ENCODE results near the gene NCDN. TPM values are rescaled to one million over a fixed set of nuclear protein-coding genes. Genes with fewer than 3 reads are reported as not detected.

NCDN gene
- total RNA-seq, 1 donor, result 30.0 TPM

GRCh38 chr1:35567947-35568558 is 10.5 kb downstream of the NCDN start:
- H2AFZ ChIP-seq (ENCODE audit: low read length), result no peak overlapping the region
- DNase-seq (ENCODE audit: insufficient read length, low spot score, missing footprints), result no peak
- peaks cover 19% of the 10 kb centered on the region for H3K4me1 ChIP-seq (ENCODE audit: insufficient read depth, low read length)
- H3K27me3 ChIP-seq (ENCODE audit: insufficient read depth, low read length), result no peaks in the 10 kb centered on the region
- H3K36me3 ChIP-seq (ENCODE audit: insufficient read depth, low read length), result peaks cover 17% of the 10 kb centered on the region
- no peaks in the 10 kb centered on the region for H3K79me2 ChIP-seq (ENCODE audit: insufficient read depth, low read length)
- peaks cover 18% of the 10 kb centered on the region for H4K20me1 ChIP-seq (ENCODE audit: insufficient read depth, low read length)
- H3K27ac ChIP-seq (ENCODE audit: low read depth, low read length), result no peak overlapping the region
- H3K4me2 ChIP-seq (ENCODE audit: insufficient read depth, low read length), result no peak overlapping the region
- no peaks in the 10 kb centered on the region for H3K9me3 ChIP-seq (ENCODE audit: low read depth, low read length)
- TF ChIP-seq, protein P1, sequence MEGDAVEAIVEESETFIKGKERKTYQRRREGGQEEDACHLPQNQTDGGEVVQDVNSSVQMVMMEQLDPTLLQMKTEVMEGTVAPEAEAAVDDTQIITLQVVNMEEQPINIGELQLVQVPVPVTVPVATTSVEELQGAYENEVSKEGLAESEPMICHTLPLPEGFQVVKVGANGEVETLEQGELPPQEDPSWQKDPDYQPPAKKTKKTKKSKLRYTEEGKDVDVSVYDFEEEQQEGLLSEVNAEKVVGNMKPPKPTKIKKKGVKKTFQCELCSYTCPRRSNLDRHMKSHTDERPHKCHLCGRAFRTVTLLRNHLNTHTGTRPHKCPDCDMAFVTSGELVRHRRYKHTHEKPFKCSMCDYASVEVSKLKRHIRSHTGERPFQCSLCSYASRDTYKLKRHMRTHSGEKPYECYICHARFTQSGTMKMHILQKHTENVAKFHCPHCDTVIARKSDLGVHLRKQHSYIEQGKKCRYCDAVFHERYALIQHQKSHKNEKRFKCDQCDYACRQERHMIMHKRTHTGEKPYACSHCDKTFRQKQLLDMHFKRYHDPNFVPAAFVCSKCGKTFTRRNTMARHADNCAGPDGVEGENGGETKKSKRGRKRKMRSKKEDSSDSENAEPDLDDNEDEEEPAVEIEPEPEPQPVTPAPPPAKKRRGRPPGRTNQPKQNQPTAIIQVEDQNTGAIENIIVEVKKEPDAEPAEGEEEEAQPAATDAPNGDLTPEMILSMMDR (IDR thresholded peaks at IDR 0.05; ENCODE audit: extremely low read depth, low read depth, low read length), result no peak
- H3K4me3 ChIP-seq (ENCODE audit: insufficient read depth, low read length), result no peak overlapping the region

GRCh38 chr1:35568975-35569395 is 11.4 kb downstream of the NCDN start:
- Histone ChIP-seq H3K27me3 (ENCODE audit: insufficient read depth, low read length) (peaks cover 3% of the 10 kb centered on the region), H3K4me3 (ENCODE audit: insufficient read depth, low read length) (no peak overlapping the region), H3K36me3 (ENCODE audit: insufficient read depth, low read length) (peaks cover 14% of the 10 kb centered on the region), H3K4me1 (ENCODE audit: insufficient read depth, low read length) (peaks cover 19% of the 10 kb centered on the region), H3K4me2 (ENCODE audit: insufficient read depth, low read length) (no peak overlapping the region), H2AFZ (ENCODE audit: low read length) (no peak overlapping the region), H3K79me2 (ENCODE audit: insufficient read depth, low read length) (no peaks in the 10 kb centered on the region), H4K20me1 (ENCODE audit: insufficient read depth, low read length) (peaks cover 16% of the 10 kb centered on the region), H3K27ac (ENCODE audit: low read depth, low read length) (no peak overlapping the region), H3K9me3 (ENCODE audit: low read depth, low read length) (no peaks in the 10 kb centered on the region)
- DNase-seq (ENCODE audit: insufficient read length, low spot score, missing footprints), result peak; percentile 97
- TF ChIP-seq, protein P1 (IDR thresholded peaks at IDR 0.05; ENCODE audit: extremely low read depth, low read depth, low read length), result peak; percentile 95

- Histone ChIP-seq H2AFZ (ENCODE audit: low read length) (no peak overlapping the region), H3K4me2 (ENCODE audit: insufficient read depth, low read length) (no peak overlapping the region), H3K27ac (ENCODE audit: low read depth, low read length) (no peak overlapping the region), H3K4me3 (ENCODE audit: insufficient read depth, low read length) (no peak overlapping the region), H3K79me2 (ENCODE audit: insufficient read depth, low read length) (no peaks in the 10 kb centered on the region), H3K9me3 (ENCODE audit: low read depth, low read length) (no peaks in the 10 kb centered on the region), H3K4me1 (ENCODE audit: insufficient read depth, low read length) (peaks cover 19% of the 10 kb centered on the region), H4K20me1 (ENCODE audit: insufficient read depth, low read length) (peaks cover 7% of the 10 kb centered on the region), H3K27me3 (ENCODE audit: insufficient read depth, low read length) (peaks cover 3% of the 10 kb centered on the region), H3K36me3 (ENCODE audit: insufficient read depth, low read length) (peaks cover 4% of the 10 kb centered on the region)
- DNase-seq (ENCODE audit: insufficient read length, low spot score, missing footprints), result peak; percentile 85
- TF ChIP-seq, protein P1 (IDR thresholded peaks at IDR 0.05; ENCODE audit: extremely low read depth, low read depth, low read length), result no peak
These were observed 12.3 kb downstream of the NCDN start for GRCh38 chr1:35569936-35570335.

DNA sequence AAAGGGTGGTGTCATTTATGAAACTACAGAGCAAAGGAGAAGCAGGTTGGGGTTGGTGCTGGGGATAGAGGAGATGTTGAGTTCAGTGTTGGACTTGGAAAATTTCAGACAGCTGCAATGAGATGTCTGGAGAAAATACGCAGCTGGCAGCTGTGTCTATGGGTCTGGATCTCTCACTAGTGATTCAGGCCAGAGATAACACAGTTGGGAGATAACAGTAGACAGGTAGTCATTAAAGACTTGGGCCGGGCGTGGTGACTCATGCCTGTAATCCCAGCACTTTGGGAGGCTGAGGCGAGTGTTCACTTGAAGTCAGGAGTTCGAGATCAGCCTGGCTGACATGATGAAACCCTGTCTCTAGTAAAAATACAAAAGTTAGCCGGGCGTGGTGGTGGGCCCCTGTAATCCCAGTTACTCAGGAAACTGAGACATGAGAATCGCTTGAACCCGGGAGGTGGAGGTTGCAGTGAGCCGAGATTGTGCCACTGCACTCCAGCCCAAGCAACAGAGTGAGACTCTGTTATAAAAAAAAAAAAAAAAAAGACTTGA is 13.1 kb downstream of the NCDN start:
- no peak for DNase-seq (ENCODE audit: insufficient read length, low spot score, missing footprints)
- no peak overlapping the region for H3K4me3 ChIP-seq (ENCODE audit: insufficient read depth, low read length)

More for the DNA sequence above, 13.1 kb downstream of the NCDN start:
- Histone ChIP-seq H2AFZ (ENCODE audit: low read length) (no peak overlapping the region), H3K4me1 (ENCODE audit: insufficient read depth, low read length) (peaks cover 19% of the 10 kb centered on the region), H3K36me3 (ENCODE audit: insufficient read depth, low read length) (no peaks in the 10 kb centered on the region), H3K27ac (ENCODE audit: low read depth, low read length) (no peak overlapping the region), H3K27me3 (ENCODE audit: insufficient read depth, low read length) (peaks cover 3% of the 10 kb centered on the region), H4K20me1 (ENCODE audit: insufficient read depth, low read length) (peaks cover 2% of the 10 kb centered on the region), H3K9me3 (ENCODE audit: low read depth, low read length) (no peaks in the 10 kb centered on the region), H3K4me2 (ENCODE audit: insufficient read depth, low read length) (no peak overlapping the region), H3K79me2 (ENCODE audit: insufficient read depth, low read length) (no peaks in the 10 kb centered on the region)
- TF ChIP-seq, protein P1 (IDR thresholded peaks at IDR 0.05; ENCODE audit: extremely low read depth, low read depth, low read length), result no peak

Measured in osteoblast (primary cell).